ENCODE data around the gene TLCD1. TPM values are rescaled to one million over a fixed set of nuclear protein-coding genes. Genes with fewer than 3 reads are reported as not detected.
A peak's percentile ranks its signal among the peaks of the same experiment; 100 is the strongest.

TLCD1 gene
- total and polyA plus RNA-seq, 10 of the 15 experiments (the other 5 are each of a cell fraction or from before 2014, with no cell fraction given) = 2.9 to 19.8 (median 7.7) TPM

DNA sequence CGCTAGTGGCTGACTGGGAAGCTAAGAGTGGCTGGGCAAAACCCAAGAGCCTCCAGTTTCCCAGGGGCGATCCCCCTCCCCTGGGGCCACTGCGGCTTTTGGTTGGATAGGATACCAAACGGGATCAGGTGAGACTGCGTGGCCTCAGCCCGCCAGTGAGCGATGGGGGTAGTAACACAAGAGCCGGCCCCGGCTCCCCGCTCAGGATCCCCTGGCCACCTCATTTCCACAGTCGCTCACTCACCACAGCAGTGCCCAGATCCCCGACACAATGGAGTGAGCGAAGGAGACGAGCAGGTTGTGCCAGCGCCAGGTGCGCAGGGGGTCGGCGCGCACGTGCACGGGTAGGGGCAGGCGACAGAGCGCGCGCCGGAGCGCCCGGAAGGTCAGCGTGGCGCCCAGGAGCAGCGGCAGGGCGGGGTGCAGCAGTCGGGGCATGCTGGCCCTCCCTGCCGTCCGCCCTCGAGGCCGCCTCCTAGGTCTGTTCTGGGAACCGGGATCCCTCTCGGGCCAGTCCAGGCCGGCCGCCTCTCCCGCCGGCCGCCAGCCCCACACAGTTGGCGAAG, 290 bp downstream of the TLCD1 start (continued):
- TF ChIP-seq, protein P1, sequence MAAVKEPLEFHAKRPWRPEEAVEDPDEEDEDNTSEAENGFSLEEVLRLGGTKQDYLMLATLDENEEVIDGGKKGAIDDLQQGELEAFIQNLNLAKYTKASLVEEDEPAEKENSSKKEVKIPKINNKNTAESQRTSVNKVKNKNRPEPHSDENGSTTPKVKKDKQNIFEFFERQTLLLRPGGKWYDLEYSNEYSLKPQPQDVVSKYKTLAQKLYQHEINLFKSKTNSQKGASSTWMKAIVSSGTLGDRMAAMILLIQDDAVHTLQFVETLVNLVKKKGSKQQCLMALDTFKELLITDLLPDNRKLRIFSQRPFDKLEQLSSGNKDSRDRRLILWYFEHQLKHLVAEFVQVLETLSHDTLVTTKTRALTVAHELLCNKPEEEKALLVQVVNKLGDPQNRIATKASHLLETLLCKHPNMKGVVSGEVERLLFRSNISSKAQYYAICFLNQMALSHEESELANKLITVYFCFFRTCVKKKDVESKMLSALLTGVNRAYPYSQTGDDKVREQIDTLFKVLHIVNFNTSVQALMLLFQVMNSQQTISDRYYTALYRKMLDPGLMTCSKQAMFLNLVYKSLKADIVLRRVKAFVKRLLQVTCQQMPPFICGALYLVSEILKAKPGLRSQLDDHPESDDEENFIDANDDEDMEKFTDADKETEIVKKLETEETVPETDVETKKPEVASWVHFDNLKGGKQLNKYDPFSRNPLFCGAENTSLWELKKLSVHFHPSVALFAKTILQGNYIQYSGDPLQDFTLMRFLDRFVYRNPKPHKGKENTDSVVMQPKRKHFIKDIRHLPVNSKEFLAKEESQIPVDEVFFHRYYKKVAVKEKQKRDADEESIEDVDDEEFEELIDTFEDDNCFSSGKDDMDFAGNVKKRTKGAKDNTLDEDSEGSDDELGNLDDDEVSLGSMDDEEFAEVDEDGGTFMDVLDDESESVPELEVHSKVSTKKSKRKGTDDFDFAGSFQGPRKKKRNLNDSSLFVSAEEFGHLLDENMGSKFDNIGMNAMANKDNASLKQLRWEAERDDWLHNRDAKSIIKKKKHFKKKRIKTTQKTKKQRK (IDR thresholded peaks at IDR 0.05; ENCODE audit: low read depth, low read length) = no peak
- no peak for TF ChIP-seq IKZF2 (IDR thresholded peaks at IDR 0.05)
- TF ChIP-seq SREBF2 (IDR thresholded peaks at IDR 0.05; ENCODE audit: low read length) = no peak
- TF ChIP-seq POU2F2 (IDR thresholded peaks at IDR 0.05; ENCODE audit: borderline replicate concordance, low read depth, low read length) = no peak; the same call in 2 of the 3 replicates
- peak; percentile 12; the same call in 1 of the 2 replicates for TF ChIP-seq POLR2AphosphoS5 (IDR thresholded peaks at IDR 0.05; ENCODE audit: low read length)
- no peak for TF ChIP-seq JUNB (IDR thresholded peaks at IDR 0.05)
- TF ChIP-seq MYC (IDR thresholded peaks at IDR 0.05; ENCODE audit: insufficient read depth, insufficient read length, insufficient replicate concordance, low read length, severe bottlenecking) = peak; percentile 86
- no peak for TF ChIP-seq MEF2B (IDR thresholded peaks at IDR 0.05; ENCODE audit: partially characterized antibody, poor library complexity, severe bottlenecking)
- no peak for TF ChIP-seq RAD51 (IDR thresholded peaks at IDR 0.05)
- TF ChIP-seq, protein P2, sequence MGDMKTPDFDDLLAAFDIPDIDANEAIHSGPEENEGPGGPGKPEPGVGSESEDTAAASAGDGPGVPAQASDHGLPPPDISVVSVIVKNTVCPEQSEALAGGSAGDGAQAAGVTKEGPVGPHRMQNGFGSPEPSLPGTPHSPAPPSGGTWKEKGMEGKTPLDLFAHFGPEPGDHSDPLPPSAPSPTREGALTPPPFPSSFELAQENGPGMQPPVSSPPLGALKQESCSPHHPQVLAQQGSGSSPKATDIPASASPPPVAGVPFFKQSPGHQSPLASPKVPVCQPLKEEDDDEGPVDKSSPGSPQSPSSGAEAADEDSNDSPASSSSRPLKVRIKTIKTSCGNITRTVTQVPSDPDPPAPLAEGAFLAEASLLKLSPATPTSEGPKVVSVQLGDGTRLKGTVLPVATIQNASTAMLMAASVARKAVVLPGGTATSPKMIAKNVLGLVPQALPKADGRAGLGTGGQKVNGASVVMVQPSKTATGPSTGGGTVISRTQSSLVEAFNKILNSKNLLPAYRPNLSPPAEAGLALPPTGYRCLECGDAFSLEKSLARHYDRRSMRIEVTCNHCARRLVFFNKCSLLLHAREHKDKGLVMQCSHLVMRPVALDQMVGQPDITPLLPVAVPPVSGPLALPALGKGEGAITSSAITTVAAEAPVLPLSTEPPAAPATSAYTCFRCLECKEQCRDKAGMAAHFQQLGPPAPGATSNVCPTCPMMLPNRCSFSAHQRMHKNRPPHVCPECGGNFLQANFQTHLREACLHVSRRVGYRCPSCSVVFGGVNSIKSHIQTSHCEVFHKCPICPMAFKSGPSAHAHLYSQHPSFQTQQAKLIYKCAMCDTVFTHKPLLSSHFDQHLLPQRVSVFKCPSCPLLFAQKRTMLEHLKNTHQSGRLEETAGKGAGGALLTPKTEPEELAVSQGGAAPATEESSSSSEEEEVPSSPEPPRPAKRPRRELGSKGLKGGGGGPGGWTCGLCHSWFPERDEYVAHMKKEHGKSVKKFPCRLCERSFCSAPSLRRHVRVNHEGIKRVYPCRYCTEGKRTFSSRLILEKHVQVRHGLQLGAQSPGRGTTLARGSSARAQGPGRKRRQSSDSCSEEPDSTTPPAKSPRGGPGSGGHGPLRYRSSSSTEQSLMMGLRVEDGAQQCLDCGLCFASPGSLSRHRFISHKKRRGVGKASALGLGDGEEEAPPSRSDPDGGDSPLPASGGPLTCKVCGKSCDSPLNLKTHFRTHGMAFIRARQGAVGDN (IDR thresholded peaks at IDR 0.05) = peak; percentile 58; the same call in 1 of the 2 replicates
- TF ChIP-seq GATAD2B (conservative IDR thresholded peaks at IDR 0.05; ENCODE audit: low read depth) = no peak; the same call in none of the 2 replicates
- TF ChIP-seq BMI1 (IDR thresholded peaks at IDR 0.05; ENCODE audit: borderline replicate concordance) = no peak
- TF ChIP-seq ZNF384 (IDR thresholded peaks at IDR 0.05; ENCODE audit: borderline replicate concordance, low read depth, low read length) = no peak
- TF ChIP-seq CBFB (IDR thresholded peaks at IDR 0.05; ENCODE audit: low read depth) = 0 out of 2 replicates have a peak, but pooled peaks have one; percentile 22
- no peak for TF ChIP-seq EZH2 (IDR thresholded peaks at IDR 0.05; ENCODE audit: borderline replicate concordance, control insufficient read depth, low read depth, low read length)
- TF ChIP-seq NR2C2 (IDR thresholded peaks at IDR 0.05; ENCODE audit: borderline replicate concordance, control insufficient read depth, insufficient read length, low read depth) = no peak
- TF ChIP-seq, protein P3, sequence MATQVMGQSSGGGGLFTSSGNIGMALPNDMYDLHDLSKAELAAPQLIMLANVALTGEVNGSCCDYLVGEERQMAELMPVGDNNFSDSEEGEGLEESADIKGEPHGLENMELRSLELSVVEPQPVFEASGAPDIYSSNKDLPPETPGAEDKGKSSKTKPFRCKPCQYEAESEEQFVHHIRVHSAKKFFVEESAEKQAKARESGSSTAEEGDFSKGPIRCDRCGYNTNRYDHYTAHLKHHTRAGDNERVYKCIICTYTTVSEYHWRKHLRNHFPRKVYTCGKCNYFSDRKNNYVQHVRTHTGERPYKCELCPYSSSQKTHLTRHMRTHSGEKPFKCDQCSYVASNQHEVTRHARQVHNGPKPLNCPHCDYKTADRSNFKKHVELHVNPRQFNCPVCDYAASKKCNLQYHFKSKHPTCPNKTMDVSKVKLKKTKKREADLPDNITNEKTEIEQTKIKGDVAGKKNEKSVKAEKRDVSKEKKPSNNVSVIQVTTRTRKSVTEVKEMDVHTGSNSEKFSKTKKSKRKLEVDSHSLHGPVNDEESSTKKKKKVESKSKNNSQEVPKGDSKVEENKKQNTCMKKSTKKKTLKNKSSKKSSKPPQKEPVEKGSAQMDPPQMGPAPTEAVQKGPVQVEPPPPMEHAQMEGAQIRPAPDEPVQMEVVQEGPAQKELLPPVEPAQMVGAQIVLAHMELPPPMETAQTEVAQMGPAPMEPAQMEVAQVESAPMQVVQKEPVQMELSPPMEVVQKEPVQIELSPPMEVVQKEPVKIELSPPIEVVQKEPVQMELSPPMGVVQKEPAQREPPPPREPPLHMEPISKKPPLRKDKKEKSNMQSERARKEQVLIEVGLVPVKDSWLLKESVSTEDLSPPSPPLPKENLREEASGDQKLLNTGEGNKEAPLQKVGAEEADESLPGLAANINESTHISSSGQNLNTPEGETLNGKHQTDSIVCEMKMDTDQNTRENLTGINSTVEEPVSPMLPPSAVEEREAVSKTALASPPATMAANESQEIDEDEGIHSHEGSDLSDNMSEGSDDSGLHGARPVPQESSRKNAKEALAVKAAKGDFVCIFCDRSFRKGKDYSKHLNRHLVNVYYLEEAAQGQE (IDR thresholded peaks at IDR 0.05; ENCODE audit: low read depth, low read length) = no peak
- TF ChIP-seq HDGF (IDR thresholded peaks at IDR 0.05) = no peak
- no peak for TF ChIP-seq CBX5 (IDR thresholded peaks at IDR 0.05; ENCODE audit: low read depth)
- no peak for TF ChIP-seq ZNF622 (IDR thresholded peaks at IDR 0.05)

Data from GM12878 (cell line).